PC-3 (cell line): Measurements from ENCODE around the gene DERL3. TPM values are rescaled to one million over a fixed set of nuclear protein-coding genes. Genes with fewer than 3 reads are reported as not detected.
A peak's percentile ranks its signal among the peaks of the same experiment; 100 is the strongest.

ENCODE experiments used
- ATAC-seq: fragments of 200-7000 bp; cut with Tn5 transposase; 2 replicates; pipeline ENCODE4 v1.9.1; 2020; ENCODE audit warnings: mild to moderate bottlenecking, moderate library complexity
- Bru-seq: library from RNA; stranded (reverse); fragments of 400-500 nt; gene quantifications from one replicate; lab custom pipeline; 2021; lab: Mats Ljungman, UMichigan
- BruChase-seq, 2 experiments: library from RNA; stranded (reverse); fragments of 400-500 nt; gene quantifications; one replicate each; lab custom pipeline; 2021; lab: Mats Ljungman, UMichigan
- BruUV-seq: library from RNA; stranded (reverse); fragments of 400-500 nt; replicated peaks from 2 replicates; lab custom pipeline; 2021; lab: Mats Ljungman, UMichigan
- CTCF ChIA-PET: fragments of 300-600 bp; sonication (Branson Sonifier 250); formaldehyde crosslinking; loops from one replicate; lab custom pipeline; 2022; ENCODE audit warnings: antibody characterized with exemption; lab: Charles Lee
- POLR2A ChIA-PET: fragments of 300-600 bp; sonication (Branson Sonifier 250); formaldehyde crosslinking; loops from one replicate; lab custom pipeline; 2022; ENCODE audit warnings: antibody characterized with exemption; ENCODE audit not compliant: unreplicated experiment; lab: Charles Lee
- DNase-seq: peaks from one replicate; pipeline ENCODE4 v3.0.0-alpha.2; 2015
- H2AFZ ChIP-seq: fragments of 300-600 bp; sonication (generic); 2 replicates; pipeline ENCODE4 v1.6.0; 2016; ENCODE audit warnings: antibody characterized with exemption, low read length
- H3F3A ChIP-seq: fragments of 300-600 bp; sonication (generic); one replicate; pipeline ENCODE4 v1.6.0; 2017; ENCODE audit warnings: antibody characterized with exemption, low read length, control low read depth, mild to moderate bottlenecking; ENCODE audit not compliant: unreplicated experiment
- H3K27ac ChIP-seq: fragments of 300-600 bp; sonication (generic); 2 replicates; pipeline ENCODE4 v1.5.1; 2016; ENCODE audit warnings: mild to moderate bottlenecking, low read length
- H3K27me3 ChIP-seq: fragments of 300-600 bp; sonication (generic); 2 replicates; pipeline ENCODE4 v1.6.1; 2016; ENCODE audit warnings: low read length, mixed read lengths
- H3K36me3 ChIP-seq: fragments of 300-600 bp; sonication (generic); 2 replicates; pipeline ENCODE4 v1.6.1; 2016; ENCODE audit warnings: low read depth, mixed run types, low read length, mixed read lengths
- H3K4me1 ChIP-seq: fragments of 300-600 bp; sonication (generic); 2 replicates; pipeline ENCODE4 v1.5.1; 2016; ENCODE audit warnings: low read length; ENCODE audit not compliant: insufficient read depth
- H3K4me2 ChIP-seq: fragments of 300-600 bp; sonication (generic); 2 replicates; pipeline ENCODE4 v1.6.0; 2016; ENCODE audit warnings: low read length
- H3K4me3 ChIP-seq: fragments of 300-600 bp; sonication (generic); 2 replicates; pipeline ENCODE4 v1.5.1; 2016; ENCODE audit warnings: mild to moderate bottlenecking, low read length, mixed read lengths
- H3K79me2 ChIP-seq: fragments of 300-600 bp; sonication (generic); 2 replicates; pipeline ENCODE4 v1.6.1; 2017; ENCODE audit warnings: low read length, mixed read lengths
- H3K9ac ChIP-seq: fragments of 300-600 bp; sonication (generic); 2 replicates; pipeline ENCODE4 v1.6.0; 2016; ENCODE audit warnings: mild to moderate bottlenecking, low read length
- H3K9me2 ChIP-seq: fragments of 300-600 bp; sonication (generic); replicated peaks from 2 replicates; pipeline ENCODE4 v1.6.1; 2016; ENCODE audit warnings: mixed run types, low read length, mixed read lengths
- H3K9me3 ChIP-seq: fragments of 300-600 bp; sonication (generic); 2 replicates; pipeline ENCODE4 v1.6.1; 2016; ENCODE audit warnings: low read length, mixed read lengths
- H4K20me1 ChIP-seq: fragments of 300-600 bp; sonication (generic); 2 replicates; pipeline ENCODE4 v1.6.1; 2016; ENCODE audit warnings: low read length, mixed read lengths
- EZH2 ChIP-seq: fragments of 300-600 bp; sonication (generic); IDR thresholded peaks from one replicate; pipeline ENCODE4 v1.6.1; 2017; ENCODE audit warnings: antibody characterized with exemption, mild to moderate bottlenecking, low read length; ENCODE audit not compliant: unreplicated experiment
- EZH2phosphoT487 ChIP-seq: fragments of 300-600 bp; sonication (generic); IDR thresholded peaks from 2 replicates; pipeline ENCODE4 v1.6.1; 2018; ENCODE audit warnings: mild to moderate bottlenecking, antibody characterized with exemption, low read length, borderline replicate concordance
- intact Hi-C: fragments of 100-400 bp; cut with micrococcal nuclease; formaldehyde crosslinking; loops from 2 replicates; pipeline ENCODE4 v1.9.0; 2023
- long read RNA-seq: library from polyadenylated mRNA; unstranded; transcript quantifications from one replicate; pipeline ENCODE4 v2.0.0, GENCODE V29; 2021; ENCODE audit not compliant: unreplicated experiment
- total RNA-seq: library from RNA; depleted of rRNA; stranded (reverse); fragments of >200 nt; gene quantifications from 2 replicates; pipeline ENCODE4 v1.2.3, GENCODE V29; 2014; rRNA removed
- TF ChIP-seq, protein P1 (sequence below): fragments of 300-600 bp; sonication (generic); conservative IDR thresholded peaks from 2 replicates; pipeline ENCODE4 v1.5.1; 2017; ENCODE audit warnings: antibody characterized with exemption, low read depth, mild to moderate bottlenecking, low read length

Gene DERL3
- not detected in 2 replicates for total RNA-seq
- percentile 21 among the genes with signal in this experiment for Bru-seq, nascent RNA
- percentile 11 among the genes with signal in this experiment for BruChase-seq, experiment 1, labeled RNA remaining after a 6-hour chase
- percentile 18 among the genes with signal in this experiment for BruChase-seq, experiment 2, labeled RNA remaining after a 2-hour chase
- long read RNA-seq, partial matches to known transcripts = 1 of 1 reads
- long read RNA-seq, other reads (novel, unspliced or antisense) = 0 of 1 reads

DNA sequence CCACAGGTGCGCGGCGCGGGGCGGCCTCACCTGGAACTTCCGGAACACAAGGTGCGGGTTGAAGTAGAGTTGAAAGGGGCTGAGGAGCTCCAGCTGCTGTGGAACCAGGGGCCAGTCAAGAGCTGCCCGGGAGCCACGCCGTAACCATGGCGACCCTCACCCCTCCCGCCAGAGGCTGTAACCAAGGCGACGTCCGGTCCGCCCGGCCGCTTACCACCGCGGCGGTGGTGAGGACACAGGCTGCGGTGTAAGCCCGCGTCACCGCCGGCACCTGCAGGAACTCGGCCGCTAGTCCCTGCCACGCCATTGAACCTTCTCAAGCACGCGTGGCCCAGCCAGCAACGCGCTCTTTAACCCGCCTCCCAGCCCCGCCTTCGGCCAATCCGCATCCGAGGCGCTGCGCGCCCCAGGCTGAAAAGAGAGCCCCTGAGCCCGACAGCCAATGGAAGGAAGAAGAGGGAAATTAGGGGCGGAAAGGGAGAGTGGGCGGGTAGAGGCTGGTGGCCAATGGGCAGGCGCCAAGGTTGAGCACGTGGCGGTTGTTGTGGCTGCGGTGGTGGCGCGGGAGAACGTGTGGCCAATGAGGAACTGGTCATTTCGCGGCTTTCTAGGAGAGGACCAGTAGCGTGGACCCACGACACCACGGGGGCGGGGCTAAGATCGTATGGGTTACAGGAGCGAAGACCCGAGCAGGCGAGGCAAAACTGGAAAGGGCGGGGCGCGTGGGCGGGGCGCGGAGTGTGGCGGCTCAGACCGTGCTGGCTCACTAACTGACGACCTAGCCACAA is at the start of gene DERL3:
TSS of gene DERL3 (minus strand) at position 326 of the 788 bp plus-strand sequence. CDS start at position 307, 19 bp downstream.
- H4K20me1 ChIP-seq = no peaks in the 10 kb centered on the region
- no peaks in the 10 kb centered on the region for H3K79me2 ChIP-seq
- no peaks in the 10 kb centered on the region for H3K27me3 ChIP-seq
- ChIA-PET POLR2A (no interaction called here), CTCF (no interaction called here)
- H3K4me1 ChIP-seq = 0 out of 2 replicates have a peak, but pooled peaks cover 3% of the 10 kb centered on the region
- TF ChIP-seq EZH2 = no peak
- TF ChIP-seq, protein P1, sequence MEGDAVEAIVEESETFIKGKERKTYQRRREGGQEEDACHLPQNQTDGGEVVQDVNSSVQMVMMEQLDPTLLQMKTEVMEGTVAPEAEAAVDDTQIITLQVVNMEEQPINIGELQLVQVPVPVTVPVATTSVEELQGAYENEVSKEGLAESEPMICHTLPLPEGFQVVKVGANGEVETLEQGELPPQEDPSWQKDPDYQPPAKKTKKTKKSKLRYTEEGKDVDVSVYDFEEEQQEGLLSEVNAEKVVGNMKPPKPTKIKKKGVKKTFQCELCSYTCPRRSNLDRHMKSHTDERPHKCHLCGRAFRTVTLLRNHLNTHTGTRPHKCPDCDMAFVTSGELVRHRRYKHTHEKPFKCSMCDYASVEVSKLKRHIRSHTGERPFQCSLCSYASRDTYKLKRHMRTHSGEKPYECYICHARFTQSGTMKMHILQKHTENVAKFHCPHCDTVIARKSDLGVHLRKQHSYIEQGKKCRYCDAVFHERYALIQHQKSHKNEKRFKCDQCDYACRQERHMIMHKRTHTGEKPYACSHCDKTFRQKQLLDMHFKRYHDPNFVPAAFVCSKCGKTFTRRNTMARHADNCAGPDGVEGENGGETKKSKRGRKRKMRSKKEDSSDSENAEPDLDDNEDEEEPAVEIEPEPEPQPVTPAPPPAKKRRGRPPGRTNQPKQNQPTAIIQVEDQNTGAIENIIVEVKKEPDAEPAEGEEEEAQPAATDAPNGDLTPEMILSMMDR = no peak
- no peak for TF ChIP-seq EZH2phosphoT487
- H3K27ac ChIP-seq = no peak within 1 kb of the TSS
- H3F3A ChIP-seq = no peaks in the 10 kb centered on the region
- peak within 1 kb of the TSS; percentile 48; the same call in 1 of the 2 replicates for H2AFZ ChIP-seq
- H3K9ac ChIP-seq = no peak within 1 kb of the TSS
- no peaks in the 10 kb centered on the region for H3K9me3 ChIP-seq
- H3K4me3 ChIP-seq = no peak within 1 kb of the TSS
- ATAC-seq (peak; percentile 83), DNase-seq (peak; percentile 63)
- intact Hi-C loops = no loop called here
- BruUV-seq = no TSS peak
- H3K4me2 ChIP-seq = peak within 1 kb of the TSS; percentile 16; the same call in 1 of the 2 replicates
- no peaks in the 10 kb centered on the region for H3K36me3 ChIP-seq
- H3K9me2 ChIP-seq = no peaks in the 10 kb centered on the region

DNA sequence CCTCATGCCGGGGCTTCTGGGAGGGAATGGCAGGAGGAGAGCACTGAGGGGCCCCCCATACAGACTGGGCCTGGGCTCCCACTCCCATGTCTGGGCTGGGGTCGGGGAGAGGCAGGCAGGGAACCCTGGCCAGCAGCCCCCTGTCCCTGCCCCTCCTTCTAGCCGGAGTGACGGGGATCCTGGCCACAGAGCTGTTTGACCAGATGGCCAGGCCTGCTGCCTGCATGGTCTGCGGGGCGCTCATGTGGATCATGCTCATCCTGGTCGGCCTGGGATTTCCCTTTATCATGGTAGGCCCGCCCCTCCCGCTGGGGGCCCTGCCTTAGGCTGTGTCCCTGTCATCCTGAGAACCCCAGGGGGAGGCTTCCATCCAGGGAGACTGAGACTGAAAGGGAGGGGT is 45.3 kb upstream of the DERL3 start:
- Histone ChIP-seq H3K27ac (no peak overlapping the region), H3K79me2 (no peaks in the 10 kb centered on the region), H3K4me3 (no peak overlapping the region), H3K9me3 (no peaks in the 10 kb centered on the region), H3K36me3 (no peaks in the 10 kb centered on the region), H3K9ac (no peak overlapping the region), H3K4me2 (no peak overlapping the region), H3K4me1 (peaks cover 10% of the 10 kb centered on the region), H3K27me3 (no peaks in the 10 kb centered on the region), H3K9me2 (no peaks in the 10 kb centered on the region), H4K20me1 (no peaks in the 10 kb centered on the region), H3F3A (no peaks in the 10 kb centered on the region), H2AFZ (no peak overlapping the region)
- intact Hi-C loops = no loop called here
- CTCF ChIA-PET = no interaction called here
- no TSS peak for BruUV-seq
- TF ChIP-seq, protein P1 = no peak
- no peak for TF ChIP-seq EZH2phosphoT487
- TF ChIP-seq EZH2 = no peak
- no peak for ATAC-seq
- no peak for DNase-seq
- POLR2A ChIA-PET = no interaction called here
